Nucleus accumbens (tissue), 56 donors: ENCODE results near the gene CHAF1A.
A peak's percentile ranks its signal among the peaks of the same experiment; 100 is the strongest.

Source experiments
- DNase-seq, 56 donors: peaks; one replicate each; lab custom pipeline; 2025; lab: John Stamatoyannopoulos, UW

Gene CHAF1A

GRCh38 chr19:4376991-4377781, 25.3 kb upstream of the CHAF1A start:
- no peak for DNase-seq

- DNase-seq = no peak
Measured at GRCh38 chr19:4378886-4379285, 23.6 kb upstream of the CHAF1A start.

- DNase-seq = peak in 3 of 56 donors; percentile 30 to 44 (median 31)
Measured at GRCh38 chr19:4379383-4380253, 22.8 kb upstream of the CHAF1A start.

GRCh38 chr19:4380254-4380727, 22.1 kb upstream of the CHAF1A start:
- no peak for DNase-seq

GRCh38 chr19:4385291-4386040, 17.0 kb upstream of the CHAF1A start:
- DNase-seq = no peak

DNA sequence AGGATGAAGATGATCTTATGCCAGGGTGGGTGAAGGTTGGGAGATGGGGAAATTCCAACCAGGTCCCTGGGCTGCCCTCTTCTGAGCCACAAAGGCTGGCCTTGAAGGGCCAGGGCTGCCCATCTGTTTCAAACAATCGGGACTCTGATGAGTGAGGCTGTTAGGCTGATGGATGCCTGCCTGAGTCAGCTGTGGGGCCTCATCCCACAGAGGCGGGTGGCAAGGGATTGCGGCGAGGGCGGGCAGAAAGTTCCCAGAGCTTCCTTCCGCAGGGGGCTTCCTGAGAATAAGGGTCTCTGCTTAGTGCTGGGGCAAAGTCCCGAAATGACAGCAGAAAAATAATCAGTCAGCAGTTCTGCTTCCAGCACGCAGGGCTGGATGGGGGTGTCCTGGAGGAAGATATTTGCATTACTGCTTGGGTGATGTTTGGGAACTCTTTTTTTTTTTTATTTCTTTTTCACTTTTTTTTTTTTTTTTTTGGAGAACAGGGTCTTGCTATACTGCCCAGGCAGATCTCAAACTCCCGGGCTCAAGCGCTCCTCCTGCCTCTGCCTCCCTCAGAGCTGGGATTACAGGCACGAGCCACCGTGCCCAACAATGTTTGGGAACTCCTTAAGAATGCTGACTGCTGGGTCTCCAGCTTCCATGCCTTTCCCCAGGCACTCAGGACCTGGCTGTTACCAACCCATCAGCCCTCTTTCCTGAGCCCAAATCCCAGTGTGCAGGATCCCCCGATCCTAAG, 16.2 kb upstream of the CHAF1A start:
- DNase-seq = peak in 37 of 56 donors; percentile 12 to 77 (median 42)

- DNase-seq = peak in 4 of 56 donors; percentile 17 to 37 (median 31)
Measured at GRCh38 chr19:4388337-4389063, 13.9 kb upstream of the CHAF1A start.

- no peak for DNase-seq
Measured at GRCh38 chr19:4389064-4389375, 13.4 kb upstream of the CHAF1A start.

GRCh38 chr19:4389511-4390016, 12.9 kb upstream of the CHAF1A start:
- DNase-seq = no peak

- DNase-seq = peak in 2 of 56 donors; percentile 18 to 29
Measured at GRCh38 chr19:4390017-4390566, 12.3 kb upstream of the CHAF1A start.

DNA sequence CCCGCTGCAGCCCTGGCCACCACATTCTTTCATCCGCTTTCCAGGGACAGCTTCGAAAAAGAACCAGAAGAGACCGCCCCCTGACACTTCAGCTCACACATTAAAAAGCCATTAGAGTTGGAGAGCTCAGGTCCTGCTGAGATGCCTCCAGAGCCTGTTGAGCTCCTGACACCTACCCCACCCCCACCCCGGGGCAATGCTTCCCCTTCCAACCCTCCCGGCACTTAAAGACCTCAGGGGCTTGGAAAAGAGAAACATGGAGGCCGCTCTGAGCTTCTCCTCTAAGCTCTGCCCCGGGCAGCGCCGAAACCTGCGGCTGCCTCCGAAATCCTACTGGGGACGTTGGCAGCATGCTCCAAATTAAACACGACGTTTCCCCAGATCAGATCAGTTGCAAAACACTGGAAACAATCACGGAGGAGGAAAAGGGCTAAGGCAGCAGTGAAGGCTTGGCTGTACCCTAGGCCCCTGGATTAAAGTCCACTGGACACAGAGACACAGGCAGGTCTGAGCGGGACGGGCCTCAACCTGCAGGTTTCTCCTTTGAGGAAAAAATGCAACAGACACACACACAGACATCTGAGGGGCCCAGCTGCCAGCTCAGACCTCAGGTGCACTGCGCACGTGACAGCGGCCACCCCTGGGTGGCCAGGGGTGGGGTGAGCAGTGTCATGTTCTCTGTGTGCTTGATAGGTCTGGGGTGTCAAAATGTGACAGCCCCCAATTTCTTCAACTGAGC, 11.7 kb upstream of the CHAF1A start:
- no peak for DNase-seq

DNA sequence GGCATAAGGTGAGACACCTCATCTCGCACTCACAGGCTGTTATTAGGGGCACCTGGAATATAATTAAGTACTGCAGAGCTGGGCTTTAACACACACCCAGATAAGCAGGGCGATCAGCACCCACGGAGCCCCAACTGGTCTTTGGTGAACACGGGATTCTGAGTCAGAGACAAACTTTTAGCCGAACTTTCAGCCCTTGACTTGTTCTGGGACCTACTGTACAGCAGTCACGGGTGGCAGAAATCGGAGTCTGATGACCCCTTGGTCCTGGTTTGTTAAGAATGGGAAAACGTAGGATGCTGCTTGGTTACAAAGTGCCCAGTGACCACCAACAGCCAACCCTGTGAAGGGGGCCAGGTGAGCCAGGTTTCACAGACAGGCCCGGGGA, 11.1 kb upstream of the CHAF1A start:
- DNase-seq = no peak

- no peak for DNase-seq
Measured at GRCh38 chr19:4391701-4392483, 10.5 kb upstream of the CHAF1A start.

- peak in 2 of 56 donors; percentile 15 to 24 for DNase-seq
Measured at GRCh38 chr19:4393947-4394590, 8.4 kb upstream of the CHAF1A start.

- no peak for DNase-seq
Measured at GRCh38 chr19:4396949-4397783, 5.3 kb upstream of the CHAF1A start.

- peak in 6 of 56 donors; percentile 30 to 52 (median 44) for DNase-seq
Measured at GRCh38 chr19:4399812-4400134, 2.7 kb upstream of the CHAF1A start.
